GM21717 (cell line): ENCODE measurements around the gene MORN5.

ENCODE experiments used
- ATAC-seq: cut with Tn5 transposase; IDR thresholded peaks from one replicate; pipeline ENCODE4 v1.9.1; 2021; ENCODE audit warnings: mild to moderate bottlenecking, moderate library complexity; ENCODE audit not compliant: unreplicated experiment

Gene MORN5

DNA sequence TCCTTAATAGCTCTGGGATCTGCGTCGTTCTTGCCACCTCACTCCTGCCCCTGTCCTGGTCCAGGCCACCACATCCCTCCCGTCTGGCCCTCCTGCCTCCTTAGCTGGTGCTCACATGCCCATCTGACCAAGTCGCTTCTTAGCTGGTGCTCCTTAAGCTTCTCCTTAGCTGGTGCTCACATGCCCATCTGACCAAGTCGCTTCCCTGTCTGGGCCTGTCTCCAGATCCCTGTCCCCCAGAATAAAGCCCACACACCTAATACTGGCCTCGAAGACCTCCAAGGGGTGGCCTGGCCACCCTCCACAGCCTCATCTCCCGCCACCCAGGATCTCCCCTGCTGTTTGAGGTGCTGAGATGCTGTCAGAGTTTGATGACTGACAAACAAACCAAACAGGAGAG lies 35.2 kb upstream of the MORN5 start:
- ATAC-seq = no peak

- peak; percentile 47 for ATAC-seq
Observed at GRCh38 chr9:122125158-122125508, 34.6 kb upstream of the MORN5 start.

DNA sequence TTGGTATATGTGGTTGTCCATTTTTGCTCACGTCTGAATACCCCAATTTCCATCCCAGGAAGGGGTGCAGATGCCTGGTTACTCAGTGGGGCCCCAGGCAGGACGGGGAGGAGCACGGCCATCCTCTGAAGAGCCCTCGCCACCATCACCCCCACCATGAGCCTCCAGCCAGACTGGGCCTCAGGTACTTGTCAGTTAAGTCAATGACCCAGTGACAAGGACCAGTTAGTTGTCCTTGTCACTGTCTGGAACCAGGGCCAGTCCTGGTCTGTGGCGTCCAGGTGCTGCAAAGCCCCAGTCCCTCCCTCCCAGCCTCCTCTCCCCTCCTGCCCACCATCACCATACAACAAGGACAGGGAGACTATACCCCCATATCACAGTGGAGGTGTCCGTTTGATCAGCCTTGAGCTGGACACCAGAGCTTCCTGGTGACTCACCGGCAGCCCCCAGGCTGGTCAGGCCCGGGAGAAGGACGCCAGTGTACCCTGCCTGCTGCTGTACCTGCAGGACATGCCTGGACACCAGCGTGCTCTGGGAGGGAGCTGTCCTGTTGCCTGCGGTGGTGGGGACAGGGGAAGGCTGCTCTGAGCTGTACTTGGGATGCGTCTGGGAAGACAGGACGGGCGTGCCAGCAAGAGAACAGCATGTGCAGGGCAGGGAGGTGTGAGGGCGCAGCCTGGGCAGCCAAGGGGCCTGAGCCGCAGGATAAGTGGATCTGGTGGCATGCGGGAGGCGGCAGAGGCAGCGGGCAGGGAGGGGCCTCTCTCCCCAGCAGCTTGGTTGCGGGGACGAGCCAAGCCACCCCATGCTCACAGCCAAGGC lies 34.0 kb upstream of the MORN5 start:
- no peak for ATAC-seq

- ATAC-seq = no peak
Observed at GRCh38 chr9:122126331-122127261, 33.1 kb upstream of the MORN5 start.

GRCh38 chr9:122127396-122127798 lies 32.3 kb upstream of the MORN5 start:
- ATAC-seq = no peak

- no peak for ATAC-seq
Observed at GRCh38 chr9:122128007-122128968, 31.4 kb upstream of the MORN5 start.

DNA sequence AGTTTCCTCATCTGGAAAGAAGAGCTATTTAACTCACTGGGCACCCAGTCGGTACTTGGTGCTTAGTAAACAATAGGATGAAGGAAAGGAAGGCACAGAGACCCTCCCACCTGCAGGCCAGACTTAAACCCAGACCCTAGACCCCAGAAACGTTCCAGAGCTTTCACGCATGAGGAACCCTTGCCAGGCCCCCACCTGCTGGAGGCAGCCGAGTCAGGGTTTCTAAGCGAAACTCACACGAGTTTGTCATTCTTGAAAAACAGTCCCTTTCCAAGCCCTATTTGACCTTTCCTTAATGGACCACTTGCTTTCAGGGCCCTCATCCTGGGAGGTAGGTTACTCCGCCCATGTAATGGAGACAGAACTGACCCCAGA lies 30.8 kb upstream of the MORN5 start:
- no peak for ATAC-seq

DNA sequence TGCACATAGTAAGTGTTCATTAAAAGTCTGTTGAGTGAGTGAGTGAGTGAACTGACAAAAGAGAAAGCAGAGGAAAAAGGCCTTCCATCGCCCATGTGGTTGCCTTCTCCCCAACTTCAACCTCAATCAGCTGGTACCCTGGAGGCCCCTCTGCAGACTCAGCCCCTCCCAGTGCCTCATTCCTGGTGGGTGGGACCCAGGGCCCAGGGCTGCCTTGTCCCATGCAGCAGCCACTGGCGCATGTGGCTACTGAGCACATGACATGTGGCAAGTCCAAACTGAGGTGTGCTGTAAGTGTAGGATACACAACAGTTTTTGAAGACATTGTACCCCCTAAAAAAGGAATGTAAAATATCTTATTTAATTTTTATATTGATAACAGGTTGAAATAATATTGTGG lies 29.7 kb upstream of the MORN5 start:
- no peak for ATAC-seq

DNA sequence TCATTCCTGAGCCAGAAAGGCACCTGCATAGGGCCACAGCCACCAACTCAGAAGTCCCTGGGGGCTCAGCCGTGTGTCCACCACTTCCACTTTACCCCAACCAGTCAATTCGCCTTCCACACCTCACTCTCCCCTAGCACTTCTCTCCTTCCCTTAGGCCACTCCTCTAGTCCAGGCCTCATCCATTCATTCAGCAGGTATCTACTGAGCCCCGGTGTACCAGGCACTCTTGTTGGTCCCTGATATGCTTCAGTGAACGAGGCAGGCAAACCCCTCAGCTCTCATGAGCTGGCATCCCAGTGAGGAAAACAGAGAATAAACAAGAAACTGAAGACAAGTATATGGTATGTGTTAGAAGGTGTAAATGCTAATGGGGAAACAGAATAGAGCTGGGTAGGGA lies 28.9 kb upstream of the MORN5 start:
- no peak for ATAC-seq

GRCh38 chr9:122131401-122132001 lies 28.2 kb upstream of the MORN5 start:
- no peak for ATAC-seq

- ATAC-seq = no peak
Observed at GRCh38 chr9:122132539-122132938, 27.2 kb upstream of the MORN5 start.

GRCh38 chr9:122133263-122133983 lies 26.3 kb upstream of the MORN5 start:
- no peak for ATAC-seq

- no peak for ATAC-seq
Observed at GRCh38 chr9:122133984-122134535, 25.6 kb upstream of the MORN5 start.

- no peak for ATAC-seq
Observed at GRCh38 chr9:122134822-122135528, 24.7 kb upstream of the MORN5 start.

GRCh38 chr9:122135529-122135859 lies 24.2 kb upstream of the MORN5 start:
- ATAC-seq = no peak

DNA sequence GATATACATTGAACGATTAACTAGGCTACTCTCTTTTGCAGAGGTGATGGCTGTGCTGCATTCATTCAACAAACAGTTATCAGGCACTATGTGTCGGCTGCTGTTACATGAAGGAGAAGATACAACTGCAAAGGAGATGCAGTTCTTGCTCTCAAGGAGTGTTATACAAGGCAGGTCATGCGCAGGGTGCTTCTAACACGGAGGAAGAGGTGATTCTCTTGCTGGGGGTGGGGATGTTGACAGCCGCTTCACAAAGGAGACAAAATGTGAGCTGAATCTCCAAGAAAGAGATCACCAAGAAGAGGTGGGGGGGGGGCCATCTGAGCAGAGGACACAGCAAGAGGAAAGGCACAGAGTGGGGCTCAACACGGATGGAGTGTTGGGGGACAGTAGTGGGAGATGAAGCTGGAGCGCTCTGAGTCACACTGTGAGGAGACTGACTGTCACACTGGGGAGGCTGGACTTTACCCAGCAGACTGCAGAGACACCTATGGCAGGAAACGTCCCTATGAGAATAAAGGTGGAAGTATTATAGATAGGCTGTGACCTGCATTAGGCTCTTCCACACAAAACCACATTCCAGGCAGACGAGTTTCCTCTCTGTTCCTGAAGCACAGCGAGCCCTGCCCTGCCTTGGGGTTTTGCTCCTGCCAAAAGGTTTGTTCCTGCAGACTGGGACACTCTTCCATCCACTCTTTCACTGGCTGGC lies 21.0 kb upstream of the MORN5 start:
- no peak for ATAC-seq

DNA sequence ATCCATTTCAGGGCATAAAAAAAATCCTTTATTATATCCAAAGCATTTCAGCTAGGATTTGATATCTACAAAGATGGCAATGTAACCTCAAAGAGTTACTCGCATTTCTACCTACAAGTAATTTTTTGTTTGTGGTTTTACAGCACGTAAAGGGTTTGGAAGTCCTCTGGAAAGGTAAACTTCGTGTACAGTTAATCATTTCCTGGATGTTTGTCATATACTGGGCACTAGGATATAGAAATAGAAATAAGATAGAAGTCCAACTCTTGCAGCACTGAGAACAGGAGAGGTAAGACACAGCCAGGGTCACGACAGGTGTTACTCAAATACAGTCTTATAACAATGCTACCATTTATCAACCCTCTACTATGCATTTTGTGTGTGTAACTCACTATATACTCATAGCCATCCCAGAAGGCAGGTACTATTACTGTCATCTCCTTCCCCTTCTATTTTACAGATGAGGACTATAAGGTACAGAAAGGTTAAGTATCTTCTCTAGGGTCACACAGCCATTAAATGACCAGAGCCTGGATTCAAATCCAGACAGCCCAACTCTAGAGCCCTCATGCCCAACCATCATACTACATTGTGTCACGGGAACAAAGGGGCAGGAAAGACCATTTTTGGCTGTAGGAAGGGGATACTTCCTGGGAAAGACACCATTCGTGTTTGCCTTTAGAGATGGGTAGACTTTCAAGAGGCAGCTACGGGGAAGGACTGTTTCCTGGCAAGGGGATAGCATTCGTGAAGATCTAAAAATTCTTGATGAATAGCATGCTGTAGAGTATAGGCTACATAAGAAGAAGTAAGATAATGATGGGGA lies 19.1 kb upstream of the MORN5 start:
- ATAC-seq = no peak

- ATAC-seq = no peak
Observed at GRCh38 chr9:122141671-122142070, 18.0 kb upstream of the MORN5 start.
